K562 (cell line): ENCODE results near the gene GLRX5. TPM values are rescaled to one million over a fixed set of nuclear protein-coding genes. Genes with fewer than 3 reads are reported as not detected.
A peak's percentile ranks its signal among the peaks of the same experiment; 100 is the strongest.

Experiments used
- ATAC-seq: fragments of 200-7000 bp; cut with Tn5 transposase; 3 replicates; pipeline ENCODE4 v1.9.1; 2020; ENCODE audit warnings: moderate library complexity
- BruUV-seq: library from RNA; stranded (reverse); fragments of 400-500 nt; replicated peaks from 2 replicates; lab custom pipeline; 2021; lab: Mats Ljungman, UMichigan
- CTCF ChIA-PET: fragments of 300-600 bp; formaldehyde crosslinking; extraction: SDS; loops from one replicate; lab custom pipeline; 2021; ENCODE audit warnings: low intra/inter-chr PET ratio; lab: Yijun Ruan, JAX
- POLR2A ChIA-PET: fragments of 300-600, 350-650 bp; sonication (Branson Sonifier 250); formaldehyde crosslinking; extraction: SDS; loops from one replicate; lab custom pipeline; 2021; ENCODE audit warnings: antibody characterized with exemption, inconsistent platforms; lab: Yijun Ruan, JAX
- DNase-seq, 4 experiments: peaks; one replicate each; pipeline versions ENCODE4 v3.0.0 to v3.0.0-alpha.2; 2011 to 2018; ENCODE audit warnings: low spot score in 3 of 4, mixed read lengths in 3 of 4; ENCODE audit errors: extremely low read depth in 1 of 4
- FAIRE-seq: peaks from 2 replicates; lab custom pipeline; 2011; peaks lifted over from hg19 to GRCh38; lab: Jason Lieb, UNC
- H2AFZ ChIP-seq: 2 replicates; pipeline ENCODE4 v1.6.0; 2011; ENCODE audit warnings: low read depth, low read length, control low read depth, inconsistent platforms
- H3K27ac ChIP-seq: fragments of 200-600 bp; 3 replicates; pipeline ENCODE4 v1.8.0; 2011; ENCODE audit warnings: low read depth, mild to moderate bottlenecking, control low read depth, inconsistent platforms, low read length, moderate library complexity, mixed read lengths; ENCODE audit errors: extremely low read depth
- H3K27me3 ChIP-seq, 2 experiments: fragments of 300-600 bp in 1 of 2; 2 replicates in 1 of 2; 3 replicates in 1 of 2; pipeline versions ENCODE4 v1.6.0 to v1.8.0; 2011; ENCODE audit warnings: inconsistent platforms in 2 of 2, low read length in 2 of 2, mild to moderate bottlenecking in 1 of 2, mixed read lengths in 1 of 2, moderate library complexity in 1 of 2; ENCODE audit not compliant: control insufficient read depth in 2 of 2, insufficient read depth in 2 of 2
- H3K36me3 ChIP-seq: fragments of 300-600 bp; 3 replicates; pipeline ENCODE4 v1.8.0; 2011; ENCODE audit warnings: mild to moderate bottlenecking, low read length, inconsistent platforms; ENCODE audit not compliant: control insufficient read depth, insufficient read depth
- H3K4me1 ChIP-seq, 2 experiments: fragments of 200-600 bp in 1 of 2; replicated peaks in 1 of 2; 2 replicates in 1 of 2; 3 replicates in 1 of 2; pipeline versions ENCODE4 v1.5.1 to v1.8.0; 2011; ENCODE audit warnings: inconsistent platforms in 2 of 2, low read length in 2 of 2, mild to moderate bottlenecking in 1 of 2, mixed read lengths in 1 of 2, moderate library complexity in 1 of 2; ENCODE audit not compliant: control insufficient read depth in 2 of 2, insufficient read depth in 2 of 2
- H3K4me2 ChIP-seq: 2 replicates; pipeline ENCODE4 v1.6.1; 2011; ENCODE audit warnings: low read length, control low read depth, inconsistent platforms, mixed read lengths; ENCODE audit not compliant: insufficient read depth
- H3K4me3 ChIP-seq: fragments of 200-600 bp; sonication (generic), shearing (Covaris generic); 2 replicates; pipeline ENCODE4 v1.5.1; 2016; ENCODE audit warnings: control low read depth, inconsistent platforms
- H3K79me2 ChIP-seq: fragments of 200-600 bp; 3 replicates; pipeline ENCODE4 v1.8.0; 2011; ENCODE audit warnings: low read length, inconsistent platforms; ENCODE audit not compliant: control insufficient read depth, insufficient read depth
- H3K9ac ChIP-seq, 2 experiments: 2 replicates each; pipeline versions ENCODE4 v1.6.0 to v1.6.1; 2011; ENCODE audit warnings: low read depth in 2 of 2, low read length in 2 of 2, control low read depth in 1 of 2, inconsistent platforms in 1 of 2, mild to moderate bottlenecking in 1 of 2, mixed read lengths in 1 of 2; ENCODE audit not compliant: insufficient read depth in 1 of 2
- H3K9me1 ChIP-seq: one replicate; pipeline ENCODE4 v1.6.0; 2011; ENCODE audit warnings: inconsistent platforms, mild to moderate bottlenecking, low read length, moderate library complexity; ENCODE audit not compliant: control insufficient read depth, insufficient read depth
- H3K9me3 ChIP-seq: replicated peaks from 2 replicates; pipeline ENCODE4 v1.5.1; 2011; ENCODE audit warnings: low read depth, low read length, inconsistent platforms; ENCODE audit not compliant: control insufficient read depth, insufficient read depth
- H4K20me1 ChIP-seq: replicated peaks from 2 replicates; pipeline ENCODE4 v1.6.1; 2011; ENCODE audit warnings: low read length, inconsistent platforms, mixed read lengths; ENCODE audit not compliant: control insufficient read depth, insufficient read depth
- CEBPG ChIP-seq, 3 experiments: fragments of 200-800 bp in 1 of 3; sonication (Bioruptor generic) in 1 of 3; sonication (generic) in 1 of 3; formaldehyde crosslinking in 1 of 3; IDR thresholded peaks in 2 of 3; conservative IDR thresholded peaks in 1 of 3; 2 replicates each; pipeline versions ENCODE4 v1.6.1 to v1.8.0; 2016 to 2022; ENCODE audit warnings: missing compliant biosample characterization in 2 of 3, missing genetic modification characterization in 2 of 3, mild to moderate bottlenecking in 1 of 3, missing genetic modification reagents in 1 of 3
- HNRNPH1 ChIP-seq: fragments of 200-400 bp; formaldehyde crosslinking; optimal IDR thresholded peaks from 2 replicates; pipeline ENCODE3; 2017; ENCODE audit warnings: low read depth, mild to moderate bottlenecking, low read length, moderate library complexity
- HNRNPUL1 ChIP-seq: fragments of 200-400 bp; formaldehyde crosslinking; IDR thresholded peaks from 2 replicates; pipeline ENCODE4 v1.6.1; 2017; ENCODE audit warnings: low read length
- PCBP2 ChIP-seq: fragments of 200-400 bp; formaldehyde crosslinking; IDR thresholded peaks from 2 replicates; pipeline ENCODE4 v1.6.1; 2018; ENCODE audit warnings: low read length, low read depth, mild to moderate bottlenecking, moderate library complexity; ENCODE audit not compliant: poor library complexity, severe bottlenecking
- ZNF140 ChIP-seq: fragments of 250-450 bp; sonication (Bioruptor Pico); IDR thresholded peaks from 2 replicates; pipeline ENCODE4 v1.8.0; 2021; ENCODE audit warnings: moderate library complexity, mild to moderate bottlenecking, inconsistent platforms
- ZNF224 ChIP-seq: sonication (generic); formaldehyde crosslinking; IDR thresholded peaks from 2 replicates; pipeline ENCODE4 v1.8.0; 2022; ENCODE audit warnings: mild to moderate bottlenecking, missing genetic modification reagents
- ZNF644 ChIP-seq: fragments of 200-800 bp; sonication (Bioruptor generic); IDR thresholded peaks from 2 replicates; pipeline ENCODE4 v1.6.1; 2016; ENCODE audit warnings: low read depth, missing genetic modification characterization, missing compliant biosample characterization
- WGBS: fragments of 100-300 bp; shearing (Covaris generic); methylation state at CpG from one replicate; pipeline ENCODE4 v1.1.6; 2016; ENCODE audit warnings: low coverage, mixed read lengths; ENCODE audit not compliant: insufficient coverage; ENCODE audit errors: missing lambda C conversion rate; 5-methylcytosine and 5-hydroxymethylcytosine counted together
- in situ Hi-C: fragments of 300-500 bp; cut with MboI; formaldehyde crosslinking; loops from 4 replicates; pipeline ENCODE4 v1.15.0; 2018; ENCODE audit warnings: inconsistent platforms, mixed read lengths
- intact Hi-C: fragments of 100-400 bp; cut with micrococcal nuclease; formaldehyde crosslinking; loops from 2 replicates; pipeline ENCODE4 v1.14.2; 2022
- polyA plus RNA-seq, 8 experiments: library from polyadenylated mRNA; depleted of rRNA in 4 of 8; stranded (reverse) in 5 of 8; unstranded in 3 of 8; fragments of >200 nt; fragmentation: Nextera tagmentation in 2 of 8; fragmentation: Illumina TruSeq in 1 of 8; extraction: Ambion mirVana in 2 of 8; extraction: Trizol in 1 of 8; gene quantifications; 2 replicates each; pipeline versions ENCODE4 v1.2.1 to v1.2.3, GENCODE V29; 2011 to 2014; ENCODE audit warnings: inconsistent platforms in 1 of 8, missing spikeins in 1 of 8
- total RNA-seq, 7 experiments: library from RNA; depleted of rRNA in 6 of 7; stranded (reverse); fragments of >200 nt in 6 of 7; fragmentation: Illumina TruSeq in 2 of 7; extraction: Trizol in 2 of 7; gene quantifications; 2 replicates each; pipeline versions ENCODE4 v1.2.1 to v1.2.3, GENCODE V29; 2011 to 2021; ENCODE audit warnings: low replicate concordance in 1 of 7

The GLRX5 gene
- total and polyA plus RNA-seq, 9 of the 15 experiments (the other 6 are each of a cell fraction or from before 2014, with no cell fraction given), result 16.7 to 96.8 (median 66.8) TPM

- TF ChIP-seq CEBPG (CRISPR knock-in tag; IDR thresholded peaks at IDR 0.05) (no peak), CEBPG (tag; conservative IDR thresholded peaks at IDR 0.05 in 1 of 2, IDR thresholded peaks at IDR 0.05 in 1 of 2) (peak; percentile 55 to 76; a peak in 3 of 4 replicates)
- TF ChIP-seq, all 486 proteins: peak for 6
Observed at GRCh38 chr14:95524706-95525512, 9.9 kb upstream of the GLRX5 start (continued).

GRCh38 chr14:95525999-95526398 is 8.9 kb upstream of the GLRX5 start:
- H3K4me2 ChIP-seq, result no peak overlapping the region
- peak overlapping the region in 1 of 2 experiments; percentile 21; a peak in 1 of 4 replicates for H3K9ac ChIP-seq
- H3K27me3 ChIP-seq, result no peaks in the 10 kb centered on the region
- peaks cover 12% of the 10 kb centered on the region; the same call in 1 of the 3 replicates for H3K36me3 ChIP-seq
- in situ Hi-C loops, result loop anchor here (5.0 kb wide), 1 partner anchor 84 kb away; no protein-coding TSS in a partner anchor
- peaks cover 0 to 64% of the 10 kb centered on the region in 2 experiments; a peak in 3 of 5 replicates for H3K4me1 ChIP-seq
- no peak overlapping the region for H2AFZ ChIP-seq
- no peak overlapping the region for H3K4me3 ChIP-seq
- H3K9me1 ChIP-seq, result no peaks in the 10 kb centered on the region
- no peak overlapping the region for H3K27ac ChIP-seq
- intact Hi-C loops, result no loop called here
- H3K9me3 ChIP-seq, result no peaks in the 10 kb centered on the region
- ATAC-seq (no peak), FAIRE-seq (no peak), DNase-seq (no peak)
- 83% methylated on average over 4 of the region's 5 CpGs for WGBS
- CTCF ChIA-PET, result no interaction called here
- POLR2A ChIA-PET, result interaction anchor here (0.5 to 1.6 kb wide), 4 partner anchors 11 to 24 kb away, joined by 3 to 5 read pairs (median 3); no protein-coding TSS in a partner anchor
- peaks cover 18% of the 10 kb centered on the region for H3K79me2 ChIP-seq
- peaks cover 3% of the 10 kb centered on the region; the same call in 1 of the 2 replicates for H4K20me1 ChIP-seq
- no TSS peak for BruUV-seq
- TF ChIP-seq ZNF224, result no peak
- no peak for TF ChIP-seq HNRNPH1
- no peak for TF ChIP-seq HNRNPUL1
- no peak for TF ChIP-seq ZNF140 (CRISPR knock-in tag)
- no peak for TF ChIP-seq ZNF644 (tag)
- no peak for TF ChIP-seq PCBP2
